ENCODE measurements around the gene ZNF552. TPM values are rescaled to one million over a fixed set of nuclear protein-coding genes. Genes with fewer than 3 reads are reported as not detected.
A peak's percentile ranks its signal among the peaks of the same experiment; 100 is the strongest.
"Not testable (repeated sequence)": the region's sequence is repeated elsewhere in the genome, so short reads cannot be mapped to it uniquely, and the experiment has no call there.

ZNF552 gene
- total RNA-seq (2021) = 9.2 and 11.3 TPM in 2 replicates
- long read RNA-seq, transcript ZNF552-201 (3 exons, 2,352 nt) = major isoform, 11 of 13 reads
- long read RNA-seq, partial matches to known transcripts = 0 of 13 reads
- long read RNA-seq, other reads (novel, unspliced or antisense) = 2 of 13 reads

GRCh38 chr19:57814505-57815246 lies at the start of gene ZNF552:
Gene ZNF552, minus strand, starts transcription at chr19:57814913. Its CDS starts 170 bp downstream, at chr19:57814743.
- H3T11ph ChIP-seq (ENCODE audit: low read length) = no peak within 1 kb of the TSS
- H4K20me1 ChIP-seq (ENCODE audit: control insufficient read depth, insufficient read depth, insufficient read length) = no peaks in the 10 kb centered on the region
- peak; percentile 26; the same call in 1 of the 3 replicates for TF ChIP-seq CTCF (conservative IDR thresholded peaks at IDR 0.05)
- no peak within 1 kb of the TSS for H2BK15ac ChIP-seq (ENCODE audit: low read depth, low read length)
- H2BK120ac ChIP-seq (ENCODE audit: low read depth, low read length, poor library complexity, severe bottlenecking) = no peak within 1 kb of the TSS
- H3K36me3 Mint-ChIP-seq (ENCODE audit: insufficient read depth in 1 of 3, low read depth in 3 of 3) = peaks cover 12 to 29% (median 25%) of the 10 kb centered on the region in 3 experiments; a peak in 6 of 7 replicates
- H2AK5ac ChIP-seq (ENCODE audit: insufficient read length, low read length) = no peak within 1 kb of the TSS
- peaks cover 3% of the 10 kb centered on the region; the same call in 1 of the 2 replicates for H3K79me2 ChIP-seq (ENCODE audit: insufficient read depth, low read length)
- peaks cover 0 to 2% of the 10 kb centered on the region in 2 experiments; a peak in 1 of 5 replicates for H3K9me3 Mint-ChIP-seq
- H3K23me2 ChIP-seq (ENCODE audit: insufficient read length, low read depth, low read length, poor library complexity, severe bottlenecking) = peaks cover 7% of the 10 kb centered on the region
- no peak within 1 kb of the TSS for H3K4ac ChIP-seq (ENCODE audit: low read depth, low read length)
- no peaks in the 10 kb centered on the region for H3K27me3 ChIP-seq (ENCODE audit: insufficient read depth, low read length)
- peaks cover 3% of the 10 kb centered on the region for H3K79me1 ChIP-seq (ENCODE audit: insufficient read depth, low read depth, low read length, poor library complexity, severe bottlenecking)
- no peaks in the 10 kb centered on the region for H3K9me3 ChIP-seq (ENCODE audit: control insufficient read depth, low read depth, low read length)
- no peak within 1 kb of the TSS for H4K8ac ChIP-seq (replicated peaks; ENCODE audit: insufficient read length, low read depth, low read length)
- peak within 1 kb of the TSS; percentile 96 for H3K4me3 Mint-ChIP-seq
- no peak within 1 kb of the TSS for H3K56ac ChIP-seq (ENCODE audit: insufficient read length, low read depth, low read length)
- no peak within 1 kb of the TSS for H3K27ac ChIP-seq (ENCODE audit: insufficient read length, low read depth, low read length)
- H3K9ac ChIP-seq (ENCODE audit: extremely low read depth, insufficient read length, low read length) = peak within 1 kb of the TSS; percentile 93
- peak within 1 kb of the TSS; percentile 38 for H3K18ac ChIP-seq (ENCODE audit: insufficient read length, low read depth, low read length)
- peak within 1 kb of the TSS; percentile 75 for H3K14ac ChIP-seq (ENCODE audit: insufficient read depth, low read length)
- no peaks in the 10 kb centered on the region for H3K4me1 ChIP-seq (ENCODE audit: insufficient read depth, low read length)
- H3K27me3 Mint-ChIP-seq (ENCODE audit: low read depth) = no peaks in the 10 kb centered on the region
- H4K91ac ChIP-seq (ENCODE audit: insufficient read length, low read depth, low read length) = no peak within 1 kb of the TSS
- H3K27ac Mint-ChIP-seq = peak within 1 kb of the TSS; percentile 84 to 94 (median 92)
- no peak within 1 kb of the TSS for H2AFZ ChIP-seq (ENCODE audit: low read length)
- H3K4me2 ChIP-seq (ENCODE audit: insufficient read depth, insufficient read length, low read length) = peak within 1 kb of the TSS; percentile 95
- H3K23ac ChIP-seq (ENCODE audit: insufficient read length, low read depth, low read length) = no peak within 1 kb of the TSS
- peaks cover 22 to 24% of the 10 kb centered on the region in 2 experiments for H3K4me1 Mint-ChIP-seq
- no CpG with 5 or more reads among the region's 50 CpGs for WGBS (ENCODE audit: extremely low coverage, insufficient read length, low lambda C conversion rate)
- DNase-seq = peak; percentile 95
- H2BK12ac ChIP-seq (ENCODE audit: insufficient read length, low read depth, low read length) = no peak within 1 kb of the TSS
- no peak within 1 kb of the TSS for H2BK5ac ChIP-seq (ENCODE audit: insufficient read length, low read length)
- no peak within 1 kb of the TSS for H4K5ac ChIP-seq (ENCODE audit: insufficient read length, low read depth, low read length)
- H2BK20ac ChIP-seq (ENCODE audit: low read depth, low read length, poor library complexity, severe bottlenecking) = no peak within 1 kb of the TSS

GRCh38 chr19:57862351-57862750 lies 47.6 kb upstream of the ZNF552 start:
- not testable (repeated sequence) for H3K79me2 ChIP-seq (ENCODE audit: insufficient read depth, low read length); H4K91ac ChIP-seq (ENCODE audit: insufficient read length, low read depth, low read length); H4K8ac ChIP-seq (replicated peaks; ENCODE audit: insufficient read length, low read depth, low read length); H3K23ac ChIP-seq (ENCODE audit: insufficient read length, low read depth, low read length); H3K14ac ChIP-seq (ENCODE audit: insufficient read depth, low read length); H4K20me1 ChIP-seq (ENCODE audit: control insufficient read depth, insufficient read depth, insufficient read length); H2BK15ac ChIP-seq (ENCODE audit: low read depth, low read length); H3K4me1 ChIP-seq (ENCODE audit: insufficient read depth, low read length); H3K79me1 ChIP-seq (ENCODE audit: insufficient read depth, low read depth, low read length, poor library complexity, severe bottlenecking); H3K27me3 Mint-ChIP-seq (ENCODE audit: low read depth); H3K18ac ChIP-seq (ENCODE audit: insufficient read length, low read depth, low read length); H3K56ac ChIP-seq (ENCODE audit: insufficient read length, low read depth, low read length); H3T11ph ChIP-seq (ENCODE audit: low read length); H2BK20ac ChIP-seq (ENCODE audit: low read depth, low read length, poor library complexity, severe bottlenecking); H2BK120ac ChIP-seq (ENCODE audit: low read depth, low read length, poor library complexity, severe bottlenecking); H2AK5ac ChIP-seq (ENCODE audit: insufficient read length, low read length); H3K4ac ChIP-seq (ENCODE audit: low read depth, low read length); H3K9ac ChIP-seq (ENCODE audit: extremely low read depth, insufficient read length, low read length); H3K27me3 ChIP-seq (ENCODE audit: insufficient read depth, low read length); H2BK5ac ChIP-seq (ENCODE audit: insufficient read length, low read length); DNase-seq; H3K4me1 Mint-ChIP-seq; H3K4me3 Mint-ChIP-seq; H3K4me2 ChIP-seq (ENCODE audit: insufficient read depth, insufficient read length, low read length); H3K9me3 Mint-ChIP-seq; H3K27ac ChIP-seq (ENCODE audit: insufficient read length, low read depth, low read length); H2AFZ ChIP-seq (ENCODE audit: low read length); H4K5ac ChIP-seq (ENCODE audit: insufficient read length, low read depth, low read length); H2BK12ac ChIP-seq (ENCODE audit: insufficient read length, low read depth, low read length); H3K23me2 ChIP-seq (ENCODE audit: insufficient read length, low read depth, low read length, poor library complexity, severe bottlenecking); H3K9me3 ChIP-seq (ENCODE audit: control insufficient read depth, low read depth, low read length)
- WGBS (ENCODE audit: extremely low coverage, insufficient read length, low lambda C conversion rate) = no CpG with 5 or more reads among the region's 3 CpGs
- Mint-ChIP-seq H3K27ac (peak overlapping the region in 2 of 3 experiments; percentile 44 to 85; a peak in 2 of 7 replicates), H3K36me3 (ENCODE audit: insufficient read depth in 1 of 3, low read depth in 3 of 3) (peaks cover 59 to 89% (median 84%) of the 10 kb centered on the region in 3 experiments)

Measured in H9 (cell line).